ENCODE data around the gene NOC2L.
A peak's percentile ranks its signal among the peaks of the same experiment; 100 is the strongest.

NOC2L gene

DNA sequence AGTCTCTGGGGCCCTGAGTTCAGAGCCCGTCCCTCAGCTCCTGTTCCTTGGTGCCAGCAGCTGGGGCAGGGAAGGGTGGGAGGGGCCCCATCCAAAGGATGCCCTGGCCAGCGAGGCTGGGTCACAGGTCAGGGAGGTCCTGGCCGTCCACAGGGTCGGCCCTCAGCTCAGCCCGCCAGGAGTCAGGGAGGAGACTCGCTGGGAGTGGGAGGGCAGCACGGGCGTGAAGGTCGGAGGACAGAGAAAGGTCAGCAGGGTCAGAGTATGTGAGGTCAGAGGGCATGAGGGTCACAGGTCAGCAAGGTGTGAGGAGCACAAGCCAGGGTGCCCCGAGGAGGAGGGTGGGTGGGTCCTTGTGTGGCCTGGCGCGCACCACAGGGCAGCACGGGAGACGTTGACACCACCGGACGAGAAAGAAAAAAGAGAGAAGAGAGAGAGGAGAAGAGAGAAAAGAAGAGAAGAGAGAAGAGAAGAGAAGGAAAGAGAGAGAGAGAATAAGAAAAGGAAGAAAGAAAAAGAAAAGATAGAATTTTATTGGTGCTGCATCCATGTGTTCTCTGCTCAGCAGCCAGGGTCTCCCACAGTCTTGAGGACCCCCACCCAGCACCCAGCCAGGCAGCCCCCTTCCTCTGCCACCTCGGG, 15.8 kb upstream of the NOC2L start:
- no peak for DNase-seq (ENCODE audit: low spot score)

DNA sequence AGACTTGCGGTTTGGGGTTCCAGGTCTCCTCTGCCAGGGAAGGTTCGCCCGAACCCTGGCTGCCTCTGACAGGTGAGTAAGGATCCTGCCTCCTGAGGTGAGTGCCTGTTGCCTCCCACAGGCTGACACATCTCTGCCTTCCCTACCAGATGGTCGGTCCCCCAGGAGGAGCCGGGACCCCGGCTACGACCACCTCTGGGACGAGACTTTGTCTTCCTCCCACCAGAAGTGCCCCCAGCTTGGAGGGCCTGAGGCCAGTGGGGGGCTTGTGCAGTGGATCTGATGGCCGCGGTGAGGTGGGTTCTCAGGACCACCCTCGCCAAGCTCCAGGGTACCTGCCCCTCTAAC, 15.2 kb upstream of the NOC2L start:
- DNase-seq (ENCODE audit: low spot score): no peak

DNA sequence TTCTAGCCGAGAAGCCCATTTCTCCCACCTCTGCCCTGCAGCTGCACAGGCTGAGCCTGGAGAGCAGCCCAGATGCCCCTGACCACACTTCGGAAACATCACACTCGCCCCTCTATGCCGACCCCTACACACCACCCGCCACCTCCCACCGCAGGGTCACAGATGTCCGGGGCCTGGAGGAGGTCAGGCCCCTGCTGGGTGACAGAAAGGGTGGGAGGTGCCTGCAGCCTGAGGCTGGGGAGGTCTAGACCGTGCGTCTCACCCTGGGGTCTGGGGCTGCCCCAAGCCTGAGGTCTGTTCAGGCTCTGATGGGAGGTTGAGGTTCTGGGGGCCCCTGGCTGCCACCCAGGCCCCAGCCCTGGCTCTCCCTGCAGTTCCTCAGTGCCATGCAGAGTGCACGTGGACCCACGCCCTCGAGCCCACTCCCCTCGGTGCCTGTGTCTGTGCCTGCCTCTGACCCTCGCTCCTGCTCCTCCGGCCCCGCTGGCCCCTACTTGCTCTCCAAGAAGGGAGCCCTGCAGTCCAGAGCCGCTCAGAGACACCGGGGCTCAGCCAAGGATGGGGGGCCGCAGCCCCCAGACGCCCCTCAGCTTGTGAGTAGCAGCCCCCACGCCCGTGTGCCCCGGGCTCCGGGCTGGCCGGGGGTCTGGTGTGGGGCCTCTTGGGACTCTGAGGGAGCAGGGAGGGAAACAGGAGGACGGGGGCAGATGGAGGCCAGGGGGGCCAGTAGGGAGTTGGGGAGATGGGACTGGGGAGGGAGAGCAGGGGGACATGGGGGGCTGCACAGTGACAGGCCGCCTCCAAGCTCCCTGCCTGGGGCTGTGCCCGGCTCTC, 14.6 kb upstream of the NOC2L start:
- no peak for DNase-seq (ENCODE audit: low spot score)

DNA sequence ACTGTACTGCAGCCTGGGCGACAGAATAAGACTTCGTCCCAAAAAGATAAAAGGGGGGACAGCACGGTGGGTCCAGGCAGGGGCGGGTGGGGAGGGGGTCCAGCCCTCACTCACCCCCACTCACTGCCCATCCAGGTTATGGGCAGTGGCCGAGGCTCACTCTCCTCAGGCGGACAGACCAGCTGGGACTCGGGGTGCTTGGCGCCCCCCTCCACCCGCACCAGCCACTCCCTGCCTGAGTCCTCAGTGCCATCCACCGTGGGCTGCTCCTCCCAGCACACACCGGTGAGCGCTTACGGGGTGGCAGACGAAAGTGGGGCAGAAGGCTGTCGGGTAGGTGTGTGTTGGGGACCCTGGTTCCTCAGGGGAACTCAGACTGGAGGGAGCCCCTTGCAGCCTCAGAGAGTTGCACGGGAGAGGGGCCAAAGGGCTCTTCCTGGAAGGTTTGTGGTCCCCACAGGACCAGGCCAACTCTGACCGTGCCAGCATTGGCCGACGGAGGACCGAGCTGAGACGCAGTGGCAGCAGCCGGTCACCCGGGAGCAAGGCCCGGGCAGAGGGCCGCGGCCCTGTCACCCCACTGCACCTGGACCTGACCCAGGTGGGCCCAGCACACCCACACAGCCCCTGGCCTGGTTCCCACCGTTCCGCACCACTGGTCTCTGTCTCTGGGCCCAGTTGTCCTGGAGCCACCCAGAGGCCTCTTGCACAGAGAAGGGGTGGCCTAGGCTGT, 13.8 kb upstream of the NOC2L start:
- no peak for DNase-seq (ENCODE audit: low spot score)

DNA sequence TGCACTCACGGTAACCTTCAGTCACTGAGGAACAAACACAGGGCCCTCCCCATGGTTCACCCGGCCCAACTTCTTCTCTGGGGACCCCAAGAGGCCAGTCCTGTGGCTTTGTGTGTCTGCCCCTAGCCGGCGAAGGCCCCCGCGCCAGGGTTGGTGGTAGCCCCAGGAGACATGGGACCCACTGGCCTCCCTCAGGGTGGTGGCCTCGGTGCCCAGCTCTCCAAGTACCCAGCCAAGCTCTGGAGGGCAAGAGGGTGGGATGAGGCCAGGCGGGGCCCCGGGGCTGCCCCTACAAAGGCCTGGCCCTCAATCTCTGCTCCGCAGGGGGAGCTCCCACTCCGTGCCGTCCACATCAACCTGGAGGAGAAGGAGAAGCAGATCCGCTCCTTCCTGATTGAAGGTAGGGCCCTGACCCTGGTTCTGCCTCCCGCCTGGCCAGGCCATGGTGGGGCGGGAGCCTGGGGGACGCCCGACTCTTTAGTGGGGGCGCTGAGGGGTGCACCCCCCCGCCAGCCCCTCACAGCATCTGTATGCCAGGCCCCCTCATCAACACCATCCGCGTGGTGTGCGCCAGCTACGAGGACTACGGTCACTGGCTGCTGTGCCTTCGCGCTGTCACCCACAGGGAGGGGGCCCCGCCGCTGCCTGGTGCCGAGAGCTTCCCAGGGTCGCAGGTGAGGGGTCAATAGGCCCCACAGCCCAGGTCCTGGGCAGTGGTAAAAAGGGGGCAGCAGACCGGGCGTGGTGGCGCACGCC, 12.9 kb upstream of the NOC2L start:
- no peak for DNase-seq (ENCODE audit: low spot score)

DNA sequence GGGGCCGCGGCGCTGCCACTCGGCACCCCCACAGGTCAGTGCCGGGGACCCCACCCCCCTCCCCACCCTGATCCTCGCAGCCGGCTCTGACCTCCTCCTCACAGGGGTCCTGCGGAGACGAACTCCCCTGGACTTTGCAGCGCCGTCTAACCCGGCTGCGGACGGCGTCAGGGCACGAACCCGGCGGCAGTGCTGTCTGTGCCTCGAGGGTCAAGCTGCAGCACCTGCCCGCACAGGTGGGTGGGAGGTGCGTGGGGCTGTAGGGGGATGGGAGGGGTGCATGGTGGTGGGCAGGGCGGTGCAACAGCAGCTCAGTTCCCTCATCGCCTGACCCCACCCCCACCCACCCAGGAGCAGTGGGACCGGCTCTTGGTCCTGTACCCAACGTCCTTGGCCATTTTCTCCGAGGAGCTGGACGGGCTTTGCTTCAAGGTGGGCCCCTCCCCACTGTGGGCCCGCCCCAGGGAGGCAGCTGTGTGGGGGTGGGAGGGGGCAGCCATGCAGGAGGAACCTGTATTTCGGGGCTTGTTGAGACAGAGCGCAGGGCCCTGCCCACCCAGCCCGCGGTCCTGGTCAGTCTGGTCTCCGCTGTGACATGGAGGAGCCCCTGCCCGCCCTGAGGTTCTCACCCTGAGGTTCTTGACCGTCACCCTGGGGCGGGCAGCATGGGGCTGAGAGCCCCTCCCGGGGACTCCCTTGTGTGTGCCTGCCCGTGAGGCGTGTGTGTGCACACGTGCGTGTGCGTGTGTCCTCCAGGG, 12.1 kb upstream of the NOC2L start:
- no peak for DNase-seq (ENCODE audit: low spot score)

DNA sequence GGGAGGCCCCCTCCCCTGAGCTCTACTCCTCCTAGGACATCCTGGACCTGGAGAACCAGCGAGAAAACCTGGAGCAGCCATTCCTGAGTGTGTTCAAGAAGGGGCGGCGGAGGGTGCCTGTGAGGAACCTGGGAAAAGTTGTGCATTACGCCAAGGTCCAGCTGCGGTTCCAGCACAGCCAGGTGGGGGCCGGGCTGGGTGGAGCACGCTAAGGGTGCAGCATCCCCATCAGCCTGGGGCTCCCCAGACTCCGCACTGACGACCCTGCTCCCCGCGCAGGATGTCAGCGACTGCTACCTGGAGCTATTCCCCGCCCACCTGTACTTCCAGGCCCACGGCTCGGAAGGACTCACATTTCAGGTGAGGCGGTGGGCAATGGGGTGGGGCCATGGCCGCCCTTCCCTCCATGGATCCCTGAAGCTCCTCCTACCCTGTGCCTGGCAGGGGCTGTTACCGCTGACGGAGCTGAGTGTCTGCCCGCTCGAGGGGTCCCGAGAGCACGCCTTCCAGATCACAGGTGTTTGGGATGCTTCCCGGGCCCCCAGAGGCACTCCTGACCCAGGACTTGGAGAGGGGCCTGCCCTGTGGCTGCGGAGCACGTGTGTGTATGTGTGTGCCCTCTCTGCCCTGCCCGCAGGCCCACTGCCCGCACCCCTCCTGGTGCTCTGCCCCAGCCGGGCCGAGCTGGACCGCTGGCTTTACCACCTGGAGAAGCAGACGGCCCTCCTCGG, 11.4 kb upstream of the NOC2L start:
- no peak for DNase-seq (ENCODE audit: low spot score)

DNA sequence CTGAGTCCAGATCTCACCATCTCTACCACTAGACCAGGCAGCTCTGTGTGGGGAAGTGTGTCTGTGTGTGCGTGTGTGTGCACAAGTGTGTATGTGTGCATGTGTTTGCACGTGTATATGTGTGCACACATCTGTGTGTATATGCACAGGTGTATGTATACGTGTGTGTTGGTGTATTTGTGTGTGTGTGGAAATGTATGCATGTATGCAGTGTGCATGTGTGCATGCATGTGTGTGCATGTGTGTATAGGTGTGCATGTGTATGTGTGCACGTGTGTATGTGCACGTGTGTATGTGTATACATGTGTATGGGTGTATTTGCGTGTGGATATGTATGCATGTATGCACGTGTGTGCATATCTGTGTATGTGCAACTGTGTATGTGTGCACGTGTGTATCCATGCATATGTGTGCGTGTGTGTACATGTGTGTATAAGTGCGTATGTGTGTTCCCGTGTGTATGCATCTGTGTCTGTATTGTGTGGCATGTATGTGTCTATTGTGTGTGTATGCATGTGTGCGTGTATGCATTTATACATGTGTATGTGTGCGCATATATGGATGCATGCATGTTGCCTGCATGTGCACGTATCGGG, 10.3 kb upstream of the NOC2L start:
- no peak for DNase-seq (ENCODE audit: low spot score)

DNA sequence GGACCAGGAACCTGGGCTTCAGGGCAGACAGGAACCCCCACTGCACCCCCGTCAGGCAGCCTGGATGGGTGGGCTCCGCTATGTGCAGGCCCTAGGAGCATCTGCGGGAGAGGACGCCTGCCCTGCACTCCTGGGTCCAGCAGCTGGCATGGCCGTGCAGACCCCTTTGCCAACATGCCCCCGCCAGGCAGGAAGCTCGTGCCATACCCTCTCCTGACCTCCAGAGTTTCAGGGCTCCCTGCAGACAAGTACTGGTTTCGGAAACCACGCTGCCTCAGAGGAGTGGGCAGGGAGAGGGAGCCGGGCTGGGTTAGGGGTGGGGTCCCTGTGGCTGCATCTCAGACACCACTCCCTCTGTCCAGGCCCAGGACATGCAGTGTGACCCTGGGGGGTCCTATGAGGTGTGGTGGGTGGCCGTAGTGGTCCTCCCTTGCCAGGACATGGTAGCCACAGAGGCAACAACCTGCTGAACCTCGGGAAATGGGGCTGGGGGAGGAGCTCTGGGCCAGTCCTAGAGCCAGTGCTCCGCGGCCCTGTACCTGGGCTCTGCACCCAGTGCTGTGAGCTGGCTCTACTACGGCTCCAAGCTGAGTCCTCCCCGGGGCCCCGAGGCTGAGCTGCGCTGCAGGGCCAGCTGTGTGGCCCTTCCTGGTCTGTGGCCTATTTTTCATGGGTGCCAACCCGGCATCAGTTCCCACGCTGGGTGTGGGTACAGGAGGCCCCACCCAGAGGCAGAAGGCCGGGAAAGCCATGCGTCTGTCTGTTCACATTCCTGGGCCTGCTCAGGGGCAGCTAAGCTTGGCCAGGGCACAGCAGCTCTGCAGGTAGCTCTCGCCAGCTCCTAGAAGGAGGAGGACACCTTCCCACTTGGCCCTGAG, 8.6 kb upstream of the NOC2L start:
- DNase-seq (ENCODE audit: low spot score): no peak

DNA sequence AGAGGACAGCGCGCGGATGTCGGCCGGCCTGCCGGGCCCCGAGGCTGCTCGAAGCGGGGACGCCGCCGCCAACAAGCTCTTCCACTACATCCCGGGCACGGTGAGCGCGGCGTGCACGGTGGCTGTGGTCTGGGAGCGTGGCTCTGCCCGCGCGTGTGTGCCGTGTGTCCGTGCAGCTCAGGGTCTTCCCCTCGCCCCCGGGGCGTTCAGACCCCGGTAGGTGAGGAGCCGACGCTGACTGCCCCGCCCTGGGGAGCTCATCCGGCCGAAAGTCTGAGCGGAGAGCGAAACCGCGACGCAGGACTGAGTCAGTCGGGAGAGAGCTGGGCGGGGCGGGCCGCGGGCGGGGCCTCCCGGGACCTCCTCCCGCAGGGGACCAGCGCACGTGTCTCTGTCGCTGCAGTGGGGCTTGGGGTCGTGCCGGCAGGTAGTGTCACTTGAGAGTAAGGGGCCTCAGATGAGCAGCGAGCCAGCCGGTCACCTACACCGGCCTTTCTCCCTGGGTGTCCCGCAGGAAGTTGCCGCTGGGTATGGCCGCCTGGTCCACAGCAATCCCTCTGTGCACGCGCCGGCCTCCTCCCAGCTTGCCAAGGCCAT, 7.7 kb upstream of the NOC2L start:
- DNase-seq (ENCODE audit: low spot score): peak; percentile 81

DNA sequence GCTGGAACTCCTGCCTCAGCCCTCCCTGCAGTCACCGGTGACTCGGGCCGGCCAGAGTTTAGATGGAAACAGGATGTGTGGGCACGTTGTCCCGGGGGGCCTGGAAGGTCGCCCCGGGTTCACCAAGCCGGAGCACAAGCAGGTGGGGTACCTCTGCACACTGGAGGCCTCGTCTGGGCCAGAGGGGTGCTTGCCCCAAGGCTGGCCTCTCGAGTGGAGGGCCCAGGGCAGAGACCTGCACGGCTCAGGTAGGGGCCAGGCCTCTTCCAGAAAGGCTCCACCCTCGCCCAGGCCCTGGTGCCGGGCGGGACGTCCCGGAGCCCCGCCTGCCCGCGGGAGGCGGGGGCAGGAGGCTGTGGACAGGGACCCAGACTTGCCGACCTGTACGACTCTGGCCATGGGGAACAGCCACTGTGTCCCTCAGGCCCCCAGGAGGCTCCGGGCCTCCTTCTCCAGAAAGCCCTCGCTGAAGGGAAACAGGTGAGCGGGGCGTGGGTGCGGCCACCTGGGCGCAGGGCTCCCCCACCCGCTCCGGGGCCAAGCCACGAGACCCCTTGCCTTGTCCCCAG, 7.2 kb upstream of the NOC2L start, which contains the start of gene PLEKHN1:
PLEKHN1 (plus strand) TSS at position 348 of the 569 bp plus-strand sequence; CDS start at position 398, 50 bp downstream.
- DNase-seq (ENCODE audit: low spot score): peak; percentile 28

DNA sequence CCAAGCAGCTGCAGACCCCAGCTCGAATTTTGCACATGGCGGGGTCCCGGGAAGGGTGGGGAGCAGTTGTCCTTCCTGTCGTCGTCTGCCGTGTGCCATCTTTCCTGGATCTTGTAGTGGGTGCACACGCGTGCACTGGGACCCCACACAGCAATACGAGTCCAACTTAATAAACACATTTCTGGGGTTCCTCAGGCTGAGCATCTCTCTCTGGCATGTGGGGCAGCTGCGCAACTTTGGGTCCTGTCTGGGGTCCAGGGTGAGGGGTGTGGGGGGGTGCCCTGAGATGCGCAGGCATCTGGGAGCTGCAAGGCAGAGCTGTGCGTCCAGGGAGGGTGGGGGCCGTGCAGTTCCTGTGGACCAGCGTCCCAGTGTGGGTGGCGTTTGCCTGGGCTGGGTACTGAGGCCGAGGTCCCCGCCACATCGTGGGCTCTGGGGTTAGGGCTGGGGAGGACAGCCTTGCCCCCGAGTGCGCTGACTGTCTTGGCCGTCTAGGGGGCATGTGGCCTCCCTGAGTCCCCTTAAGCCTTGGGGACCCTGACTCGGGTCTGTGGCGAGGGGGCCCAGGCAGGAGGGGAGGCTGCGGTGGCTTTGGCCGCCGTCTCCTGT, 6.6 kb upstream of the NOC2L start:
- no peak for DNase-seq (ENCODE audit: low spot score)

DNA sequence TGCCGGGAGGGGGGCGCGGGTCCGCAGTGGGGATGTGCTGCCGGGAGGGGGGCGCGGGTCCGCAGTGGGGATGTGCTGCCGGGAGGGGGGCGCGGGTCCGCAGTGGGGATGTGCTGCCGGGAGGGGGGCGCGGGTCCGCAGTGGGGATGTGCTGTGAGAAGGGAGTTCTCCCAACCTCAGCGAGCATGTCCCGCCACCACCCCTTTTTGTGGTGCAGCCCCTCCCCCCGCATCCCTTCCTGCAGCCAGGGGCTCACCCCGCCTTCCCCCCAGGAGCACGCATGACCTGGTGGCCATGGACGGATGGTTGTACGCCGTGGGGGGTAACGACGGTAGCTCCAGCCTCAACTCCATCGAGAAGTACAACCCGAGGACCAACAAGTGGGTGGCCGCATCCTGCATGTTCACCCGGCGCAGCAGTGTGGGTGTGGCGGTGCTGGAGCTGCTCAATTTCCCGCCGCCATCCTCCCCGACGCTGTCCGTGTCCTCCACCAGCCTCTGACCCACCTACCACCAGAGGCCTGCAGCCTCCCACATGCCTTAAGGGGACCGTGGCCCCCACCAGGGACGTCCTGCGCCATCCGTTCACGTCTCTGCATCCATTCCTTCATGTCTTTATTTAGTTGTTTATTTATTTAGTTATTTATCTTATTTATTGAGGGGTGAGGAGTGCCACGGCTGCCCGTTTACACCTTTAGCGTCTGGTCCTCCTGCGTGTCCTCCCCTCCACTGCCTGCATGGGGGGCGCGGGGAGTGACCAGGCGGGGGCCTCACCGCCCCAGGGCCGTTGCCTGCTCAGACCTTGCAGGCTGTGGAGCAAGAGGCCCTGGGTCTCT, 5.9 kb upstream of the NOC2L start:
- no peak for DNase-seq (ENCODE audit: low spot score)

DNA sequence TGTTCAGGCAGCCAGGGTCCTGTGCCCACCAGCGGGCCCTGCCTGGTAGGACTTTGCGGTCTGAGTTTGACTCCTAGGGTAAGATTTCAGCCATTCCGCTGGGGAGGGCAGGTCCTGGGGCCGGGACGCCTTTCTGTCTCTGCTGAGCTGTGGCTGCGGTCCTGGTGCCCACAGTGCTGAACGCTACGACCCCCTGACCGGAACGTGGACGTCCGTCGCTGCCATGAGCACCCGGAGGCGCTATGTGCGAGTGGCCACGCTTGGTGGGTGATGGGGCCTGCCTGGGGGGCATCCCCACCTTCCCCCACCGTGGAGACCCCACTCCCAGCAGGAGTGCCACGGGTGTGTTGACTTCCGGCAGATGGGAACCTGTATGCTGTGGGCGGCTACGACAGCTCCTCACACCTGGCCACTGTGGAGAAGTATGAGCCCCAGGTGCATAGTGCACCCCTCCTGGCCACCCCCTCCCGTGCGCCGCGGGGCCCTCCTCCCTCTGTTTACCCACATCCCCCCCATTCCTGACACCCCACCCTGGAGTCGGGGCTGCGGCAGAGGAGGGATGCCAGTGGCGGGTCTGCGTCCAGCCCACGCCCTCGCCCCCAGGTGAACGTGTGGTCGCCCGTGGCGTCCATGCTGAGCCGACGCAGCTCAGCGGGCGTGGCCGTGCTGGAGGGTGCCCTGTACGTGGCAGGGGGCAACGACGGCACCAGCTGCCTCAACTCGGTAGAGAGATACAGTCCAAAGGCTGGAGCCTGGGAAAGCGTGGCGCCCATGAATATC, 4.9 kb upstream of the NOC2L start:
- no peak for DNase-seq (ENCODE audit: low spot score)

DNA sequence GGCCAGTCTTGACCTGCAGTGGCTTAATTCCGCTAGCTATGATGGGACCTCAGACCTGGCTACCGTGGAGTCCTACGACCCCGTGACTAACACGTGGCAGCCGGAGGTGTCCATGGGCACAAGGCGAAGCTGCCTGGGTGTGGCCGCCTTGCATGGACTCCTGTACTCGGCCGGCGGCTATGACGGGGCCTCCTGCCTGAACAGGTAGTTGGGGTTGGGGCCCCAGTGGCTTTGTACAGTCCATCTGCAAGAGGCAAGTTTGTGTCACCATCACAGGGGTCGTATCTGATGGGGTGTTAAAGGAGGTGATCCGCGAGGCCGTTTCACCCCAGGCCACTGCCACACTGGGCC, 4.2 kb upstream of the NOC2L start:
- DNase-seq (ENCODE audit: low spot score): no peak
